HG03196 (cell line): ENCODE results near the gene ADARB1.

Source experiments
- ATAC-seq: cut with Tn5 transposase; IDR thresholded peaks from one replicate; pipeline ENCODE4 v1.9.1; 2021; ENCODE audit not compliant: unreplicated experiment

ADARB1 gene

DNA sequence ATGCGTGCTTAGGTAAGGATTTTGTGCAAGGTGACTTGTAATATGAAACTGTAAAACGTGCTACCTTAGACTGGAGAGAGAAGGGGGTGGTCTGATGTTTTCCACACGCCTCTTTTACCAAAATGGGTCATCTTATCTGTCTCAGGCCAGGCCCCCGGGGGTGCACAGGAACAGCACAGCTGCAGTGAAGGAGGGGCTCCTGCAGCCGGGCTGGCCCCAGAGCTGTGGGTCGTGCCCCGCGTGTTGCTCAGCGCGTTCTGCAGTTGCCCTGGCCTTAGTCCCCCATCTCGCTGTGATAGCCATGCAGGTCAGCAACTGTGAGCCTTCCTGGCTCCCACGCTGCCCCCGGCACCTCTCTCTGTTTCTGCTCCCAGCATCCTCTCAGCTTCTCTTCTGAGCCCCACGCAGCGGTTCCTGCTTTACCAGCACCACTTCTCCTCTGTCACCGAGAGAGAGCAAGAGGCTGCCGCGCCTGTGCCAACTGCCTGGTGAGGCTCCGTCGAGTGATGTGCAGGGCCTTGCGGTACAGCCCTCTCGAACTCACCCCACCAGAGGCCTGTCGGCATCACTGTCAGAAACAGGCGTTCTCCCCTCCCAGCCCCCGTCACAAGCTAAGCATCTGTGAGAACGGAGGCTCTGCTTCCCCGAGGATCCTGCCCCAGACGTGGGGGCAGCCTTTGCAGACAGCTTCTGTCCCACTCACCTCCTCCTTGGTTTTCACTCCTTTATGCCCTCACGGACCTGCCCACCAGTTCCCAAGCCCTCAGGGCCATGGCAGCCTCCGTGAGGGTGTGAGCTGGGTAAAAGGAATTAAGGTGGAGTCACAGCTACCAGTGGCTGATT lies 73.3 kb downstream of the ADARB1 start:
- ATAC-seq, result no peak

DNA sequence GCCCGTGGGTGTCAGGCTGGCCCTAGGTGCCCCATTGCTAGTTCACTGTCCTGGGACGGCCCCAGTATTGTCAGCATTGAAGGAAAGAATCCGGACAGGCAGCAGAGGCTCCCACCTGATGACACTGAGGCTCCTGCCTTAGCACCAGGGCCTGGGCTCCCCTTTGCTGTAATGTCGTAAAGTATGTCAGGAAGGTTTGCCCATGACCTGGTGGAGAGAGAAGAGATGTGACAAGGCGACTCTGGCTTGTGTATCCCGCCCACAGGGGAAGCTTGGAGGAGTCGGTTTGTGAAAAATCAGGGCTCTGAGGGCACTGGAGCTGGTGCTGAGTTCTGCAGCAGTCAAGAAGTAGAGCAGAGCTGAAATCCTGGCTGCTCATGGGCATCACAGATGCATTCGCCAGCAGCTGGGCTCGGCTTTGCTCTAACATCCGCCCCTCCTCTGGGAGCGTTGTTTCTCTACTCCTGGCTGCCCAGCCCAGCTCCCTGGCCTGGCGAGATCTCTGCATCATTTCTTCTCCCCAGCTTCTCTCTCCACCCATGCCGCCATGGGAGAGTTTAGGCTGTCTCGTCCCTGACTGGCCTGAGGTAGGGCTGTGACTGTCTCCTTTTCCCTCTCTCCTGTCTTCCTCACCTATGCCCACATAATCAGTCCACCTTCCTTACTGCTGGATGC lies 74.1 kb downstream of the ADARB1 start:
- no peak for ATAC-seq

GRCh38 chr21:45149021-45149420 lies 74.6 kb downstream of the ADARB1 start:
- no peak for ATAC-seq

GRCh38 chr21:45150638-45151131 lies 76.3 kb downstream of the ADARB1 start:
- ATAC-seq, result no peak

DNA sequence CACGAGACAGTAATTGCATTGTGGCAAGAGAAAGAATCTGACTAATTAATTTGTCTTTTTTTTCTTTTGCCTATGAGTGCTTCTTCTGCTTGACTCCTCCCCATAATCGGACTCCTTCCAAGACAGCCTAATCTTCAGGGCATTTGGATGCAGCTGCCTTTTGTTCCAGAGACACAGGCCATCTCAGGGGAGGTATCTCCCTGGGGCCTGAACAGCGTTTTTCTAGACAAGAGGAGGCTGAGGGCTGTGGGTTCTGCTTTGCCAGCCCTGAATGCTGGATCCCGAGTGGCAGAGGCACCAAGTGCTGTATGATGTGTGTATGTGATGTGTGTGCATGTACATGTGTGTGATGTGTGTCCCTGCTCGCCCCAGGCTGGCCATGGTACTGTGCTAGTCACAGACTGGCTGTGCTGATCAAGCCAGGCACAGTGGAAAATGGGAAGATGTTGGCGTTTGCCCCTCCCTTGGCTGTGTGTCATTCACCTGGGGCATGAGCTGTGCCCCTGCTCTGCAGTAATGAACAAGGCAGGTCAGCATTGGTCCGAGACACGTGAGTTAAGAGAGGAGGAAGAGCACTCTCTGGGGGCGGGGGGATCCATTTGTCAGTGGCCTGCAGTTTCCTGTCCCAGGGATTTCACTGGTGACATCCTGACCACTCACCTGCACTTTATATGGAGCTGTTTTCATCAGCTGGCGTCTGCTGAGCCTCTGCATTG lies 77.2 kb downstream of the ADARB1 start:
- no peak for ATAC-seq

DNA sequence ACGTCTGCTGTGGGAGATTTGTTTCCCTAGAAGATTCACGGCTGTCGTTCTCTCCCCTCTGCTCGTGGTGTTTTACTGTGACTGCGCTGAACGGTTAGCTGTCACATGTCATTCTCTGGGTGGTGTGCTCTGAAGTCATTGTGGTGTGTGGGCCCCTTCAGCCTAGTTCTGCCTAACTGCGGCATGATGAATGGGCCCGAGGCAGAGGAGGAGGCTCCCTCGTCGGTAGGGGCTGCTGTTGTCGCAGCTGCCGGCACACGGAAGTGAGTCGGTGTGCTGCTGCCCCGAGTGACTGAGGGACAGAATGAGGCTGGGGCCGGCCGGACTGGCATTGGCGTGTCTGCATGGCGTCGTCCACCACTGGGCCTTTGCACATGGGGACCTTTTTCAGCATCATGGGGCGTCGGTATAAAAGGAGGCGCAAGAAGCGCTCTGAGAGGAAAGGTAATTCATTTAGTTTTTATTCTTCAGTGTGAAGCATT lies 77.9 kb downstream of the ADARB1 start:
- no peak for ATAC-seq

- ATAC-seq, result no peak
Observed at GRCh38 chr21:45153358-45154318, 79.3 kb downstream of the ADARB1 start.

- no peak for ATAC-seq
Observed at GRCh38 chr21:45154511-45155508, 80.4 kb downstream of the ADARB1 start.

DNA sequence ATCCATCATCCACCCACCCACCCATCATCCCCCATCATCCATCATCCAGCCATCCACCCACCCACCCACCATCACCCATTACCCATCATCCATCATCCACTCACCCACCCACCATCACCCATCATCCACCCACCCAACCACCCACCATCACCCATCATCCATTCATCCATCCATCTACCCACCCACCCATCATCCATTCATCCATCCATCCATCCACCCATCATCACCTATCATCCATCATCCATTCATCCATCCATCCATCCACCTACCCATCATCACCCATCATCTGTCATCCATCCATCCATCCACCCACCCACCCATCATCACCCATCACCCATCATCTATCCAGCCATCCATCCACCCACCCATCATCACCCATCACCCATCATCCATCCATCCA lies 81.5 kb downstream of the ADARB1 start:
- ATAC-seq, result no peak

GRCh38 chr21:45156459-45156858 lies 82.1 kb downstream of the ADARB1 start:
- no peak for ATAC-seq

- no peak for ATAC-seq
Observed at GRCh38 chr21:45157932-45158331, 83.6 kb downstream of the ADARB1 start.

DNA sequence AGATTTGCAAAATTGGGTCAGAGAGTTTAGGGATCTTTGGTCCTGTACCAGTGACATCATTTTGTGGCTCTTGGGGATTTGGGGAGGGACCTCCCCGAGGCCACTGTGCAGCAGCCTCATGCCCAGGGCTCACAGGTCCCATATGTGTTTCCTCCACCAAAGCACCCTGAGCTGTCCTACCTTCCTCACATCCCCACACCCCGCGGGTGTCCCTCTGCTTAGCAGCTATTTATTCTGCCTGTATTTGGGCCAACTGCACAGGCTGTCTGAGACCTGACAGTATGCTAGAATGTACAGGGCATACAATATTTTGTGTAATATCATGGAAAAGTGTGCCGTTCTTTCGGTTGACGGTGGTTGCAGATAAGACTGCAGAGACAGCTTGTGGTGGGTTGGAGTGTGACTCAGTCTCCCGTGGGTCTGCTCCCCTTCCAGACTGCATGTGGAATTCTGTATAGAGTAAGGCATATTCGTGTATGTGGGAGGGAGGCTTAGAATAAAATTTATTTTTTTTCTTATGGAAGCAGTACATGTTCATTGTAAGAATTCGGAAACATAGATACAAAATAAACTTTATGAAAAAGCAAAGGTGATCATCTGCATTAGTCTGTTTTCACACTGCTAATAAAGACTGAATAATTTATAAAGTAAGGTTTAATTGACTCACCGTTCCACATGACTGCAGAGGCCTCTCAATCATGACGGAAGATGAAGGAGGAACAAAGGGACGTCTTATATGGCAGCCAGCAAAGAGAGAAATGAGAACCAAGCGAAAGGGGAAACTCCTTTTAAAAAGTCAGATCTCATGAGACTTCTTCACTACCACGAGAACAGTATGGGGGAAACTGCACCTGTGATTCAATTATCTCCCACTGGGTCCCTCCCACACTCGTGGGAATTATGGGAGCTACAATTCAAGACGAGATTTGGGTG lies 84.4 kb downstream of the ADARB1 start:
- ATAC-seq, result no peak

- no peak for ATAC-seq
Observed at GRCh38 chr21:45160198-45160597, 85.8 kb downstream of the ADARB1 start.

DNA sequence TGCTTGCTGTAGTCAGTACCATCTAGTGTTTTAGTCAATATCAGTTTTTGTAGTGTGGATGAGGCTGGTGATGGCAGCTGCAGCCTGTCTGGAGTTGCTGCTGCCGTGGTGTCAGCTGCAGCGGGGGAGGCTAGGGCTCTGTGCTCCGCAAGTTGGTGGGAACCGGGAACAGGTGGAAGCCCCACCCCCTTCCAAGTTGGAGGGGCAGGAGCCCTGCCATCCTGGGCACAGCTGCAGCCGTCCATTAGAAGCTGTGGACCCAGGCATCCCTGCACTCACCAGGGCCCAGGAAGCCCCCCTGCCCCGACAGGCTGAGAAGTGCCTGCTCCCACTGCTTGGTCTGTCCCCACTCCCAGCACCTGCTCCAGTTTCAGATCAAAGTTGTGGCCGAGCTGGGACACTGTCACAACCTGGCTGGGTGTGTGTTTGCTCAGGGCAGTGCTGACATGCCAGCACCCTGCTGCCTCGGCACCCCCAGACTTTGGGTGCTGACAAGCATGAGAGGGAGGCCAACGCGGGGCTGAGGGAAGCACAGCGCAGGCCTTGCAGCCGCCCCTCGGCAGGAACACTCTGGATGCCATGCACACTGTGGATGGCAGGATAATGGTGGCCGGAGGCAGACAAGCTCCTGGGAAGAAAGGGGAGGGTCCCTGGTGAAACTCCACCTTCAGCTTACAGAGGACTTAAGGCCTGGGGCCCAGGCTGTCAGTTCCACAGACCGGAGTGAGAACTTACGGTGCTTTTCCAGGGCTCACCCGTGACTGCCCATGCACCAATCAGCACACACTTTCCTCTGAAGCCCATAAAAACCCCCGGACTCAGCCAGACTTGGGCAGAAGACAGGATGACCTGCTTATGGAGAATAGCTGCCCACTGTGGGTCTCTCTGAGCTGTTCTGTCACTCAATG lies 86.9 kb downstream of the ADARB1 start:
- no peak for ATAC-seq

DNA sequence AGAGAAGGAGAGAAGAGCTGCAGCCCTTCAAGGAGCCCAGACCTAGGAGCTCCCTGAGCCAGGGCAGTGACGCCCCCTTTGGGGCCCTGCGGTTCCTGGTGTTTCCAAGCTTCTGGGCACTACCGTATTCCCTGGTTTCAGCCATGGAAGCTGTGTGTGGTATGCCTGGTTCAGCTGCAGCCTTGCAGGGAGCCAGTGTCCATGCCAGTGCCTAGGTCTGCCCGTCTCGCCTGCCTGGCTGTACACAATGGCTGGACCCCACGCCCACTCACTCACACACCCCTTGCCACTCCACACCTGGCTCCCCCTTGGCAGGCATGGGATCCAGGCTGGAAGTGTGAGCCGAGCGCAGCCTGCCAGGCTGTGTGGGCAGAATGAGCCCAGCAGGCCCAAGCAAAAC lies 87.7 kb downstream of the ADARB1 start:
- no peak for ATAC-seq

GRCh38 chr21:45162809-45163208 lies 88.4 kb downstream of the ADARB1 start:
- no peak for ATAC-seq
